Gastrocnemius medialis (tissue), 4 donors: Measurements from ENCODE around the gene ACSL6.

Experiments used
- CTCF ChIP-seq, 5 experiments: fragments of 450-650 bp in 3 of 5; fragments of 200-600 bp in 2 of 5; sonication (generic) in 2 of 5; IDR thresholded peaks in 4 of 5; conservative IDR thresholded peaks in 1 of 5; 1 replicate in 4 of 5; 2 replicates in 1 of 5; pipeline ENCODE4 v1.5.1; 2016 to 2019; ENCODE audit warnings: antibody characterized with exemption in 5 of 5, mild to moderate bottlenecking in 3 of 5, moderate library complexity in 3 of 5
- POLR2A ChIP-seq, 2 donors: fragments of 450-650 bp; IDR thresholded peaks; one replicate each; pipeline ENCODE4 v1.6.1; 2017; ENCODE audit warnings: antibody characterized with exemption in 2 of 2, mild to moderate bottlenecking in 2 of 2, moderate library complexity in 2 of 2

- TF ChIP-seq CTCF (IDR thresholded peaks at IDR 0.05 in 4 of 5, conservative IDR thresholded peaks at IDR 0.05 in 1 of 5) (no peak), POLR2A (IDR thresholded peaks at IDR 0.05) (no peak)
Measured at GRCh38 chr5:132057498-132058255, 46.2 kb upstream of the ACSL6 start.
